Right lobe of liver (tissue), 6 donors: ENCODE results near the gene SCN1A. TPM values are rescaled to one million over a fixed set of nuclear protein-coding genes. Genes with fewer than 3 reads are reported as not detected.

Experiments used
- ATAC-seq, 4 donors: fragments of 200-7000 bp; cut with Tn5 transposase; one replicate each; pipeline ENCODE4 v1.9.1; 2020; ENCODE audit warnings: mild to moderate bottlenecking in 4 of 4, moderate library complexity in 4 of 4
- DNase-seq, 3 donors: peaks; one replicate each; pipeline ENCODE4 v3.0.0-alpha.2; 2020
- H3K27ac ChIP-seq, 3 donors: fragments of 200-600 bp; one replicate each; pipeline ENCODE4 v1.8.0; 2022
- H3K27me3 ChIP-seq, 2 donors: fragments of 200-600 bp; one replicate each; pipeline ENCODE4 v1.8.0; 2022
- H3K36me3 ChIP-seq, 4 donors: fragments of 200-600 bp; sonication (generic) in 1 of 4; one replicate each; pipeline versions ENCODE4 v1.5.1 to v1.8.0; 2017 to 2022; ENCODE audit warnings: control low read depth in 1 of 4
- H3K4me1 ChIP-seq, 4 donors: fragments of 200-600 bp; sonication (generic) in 1 of 4; one replicate each; pipeline versions ENCODE4 v1.5.1 to v1.8.0; 2017 to 2022; ENCODE audit warnings: control low read depth in 1 of 4
- H3K4me3 ChIP-seq, 3 donors: fragments of 200-600 bp; one replicate each; pipeline ENCODE4 v1.8.0; 2022
- H3K9me3 ChIP-seq, 4 donors: fragments of 200-600 bp; sonication (generic) in 1 of 4; one replicate each; pipeline versions ENCODE4 v1.5.1 to v1.8.0; 2017 to 2022; ENCODE audit warnings: control low read depth in 1 of 4
- POLR2A ChIP-seq: fragments of 450-650 bp; IDR thresholded peaks from one replicate; pipeline ENCODE4 v1.6.1; 2017; ENCODE audit warnings: antibody characterized with exemption, mild to moderate bottlenecking
- whole genome bisulfite sequencing: methylation state at CpG from one replicate; pipeline ENCODE4 v1.1.6; 2018; ENCODE audit warnings: low coverage, low lambda C conversion rate; ENCODE audit not compliant: insufficient coverage; ENCODE audit errors: missing lambda C conversion rate; 5-methylcytosine and 5-hydroxymethylcytosine counted together
- intact Hi-C, 2 donors: fragments of 100-400 bp; cut with DNase I; formaldehyde crosslinking; loops; one replicate each; pipeline versions ENCODE4 v1.11.2 to v1.14.1; 2022
- total RNA-seq, 6 experiments: library from RNA; depleted of rRNA in 2 of 6; stranded (reverse); fragments of >200 nt in 2 of 6; fragmentation: NEBNext Ultra II Directional in 3 of 6; extraction: Animal tissue kit (Norgen Biotek cat#: 25700) in 3 of 6; gene quantifications; one replicate each; pipeline versions ENCODE4 v1.1.0 to v1.2.4, GENCODE V29; 2016 to 2023
- TF ChIP-seq, protein P1 (sequence below), 4 donors: fragments of 200-600 bp in 3 of 4; fragments of 450-650 bp in 1 of 4; IDR thresholded peaks; one replicate each; pipeline versions ENCODE4 v1.5.1 to v1.8.0; 2016 to 2022; ENCODE audit warnings: antibody characterized with exemption in 4 of 4, mild to moderate bottlenecking in 2 of 4
- donor health status: DM: no; HTN: yes; CAD: no.
- donor health status: DM: no; HTN: no; CAD: no.
- donor health status: DM: no; HTN: no; CAD: no.
- donor health status: DM: no; HTN: yes; CAD: no.
- donor health status: DM: no; HTN: yes; CAD: no.

Gene SCN1A
- total RNA-seq, 6 experiments from 2014 or later: not detected

DNA sequence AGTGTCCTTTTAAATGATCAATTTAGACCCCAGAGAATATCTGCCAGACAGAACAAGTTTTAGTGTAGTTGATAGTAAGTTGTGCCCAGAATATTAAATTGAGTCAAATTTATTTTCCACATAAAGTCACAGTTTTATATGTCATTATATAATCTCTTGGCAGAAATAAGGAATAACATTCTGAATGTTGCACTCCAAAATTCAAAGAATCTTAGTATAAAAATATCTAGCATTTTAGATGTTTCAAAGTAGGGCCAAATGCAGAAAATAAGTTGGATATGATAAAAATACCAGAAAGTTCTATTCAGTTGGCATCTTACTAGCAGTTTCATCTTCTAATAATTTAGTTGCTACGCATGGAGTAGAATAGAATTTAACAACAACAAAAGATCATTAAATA lies 33.5 kb downstream of the SCN1A start:
- ATAC-seq (no peak), DNase-seq (no peak)
- TF ChIP-seq POLR2A: no peak
- TF ChIP-seq, protein P1, sequence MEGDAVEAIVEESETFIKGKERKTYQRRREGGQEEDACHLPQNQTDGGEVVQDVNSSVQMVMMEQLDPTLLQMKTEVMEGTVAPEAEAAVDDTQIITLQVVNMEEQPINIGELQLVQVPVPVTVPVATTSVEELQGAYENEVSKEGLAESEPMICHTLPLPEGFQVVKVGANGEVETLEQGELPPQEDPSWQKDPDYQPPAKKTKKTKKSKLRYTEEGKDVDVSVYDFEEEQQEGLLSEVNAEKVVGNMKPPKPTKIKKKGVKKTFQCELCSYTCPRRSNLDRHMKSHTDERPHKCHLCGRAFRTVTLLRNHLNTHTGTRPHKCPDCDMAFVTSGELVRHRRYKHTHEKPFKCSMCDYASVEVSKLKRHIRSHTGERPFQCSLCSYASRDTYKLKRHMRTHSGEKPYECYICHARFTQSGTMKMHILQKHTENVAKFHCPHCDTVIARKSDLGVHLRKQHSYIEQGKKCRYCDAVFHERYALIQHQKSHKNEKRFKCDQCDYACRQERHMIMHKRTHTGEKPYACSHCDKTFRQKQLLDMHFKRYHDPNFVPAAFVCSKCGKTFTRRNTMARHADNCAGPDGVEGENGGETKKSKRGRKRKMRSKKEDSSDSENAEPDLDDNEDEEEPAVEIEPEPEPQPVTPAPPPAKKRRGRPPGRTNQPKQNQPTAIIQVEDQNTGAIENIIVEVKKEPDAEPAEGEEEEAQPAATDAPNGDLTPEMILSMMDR (IDR thresholded peaks at IDR 0.05): no peak
- no peaks in the 10 kb centered on the region for H3K36me3 ChIP-seq
- intact Hi-C loops: no loop called here
- H3K9me3 ChIP-seq: no peaks in the 10 kb centered on the region
- no peak overlapping the region for H3K4me3 ChIP-seq
- WGBS: 88% methylated on average over 1 of the region's 1 CpG
- no peaks in the 10 kb centered on the region for H3K4me1 ChIP-seq
- H3K27ac ChIP-seq: no peak overlapping the region
- no peaks in the 10 kb centered on the region for H3K27me3 ChIP-seq

DNA sequence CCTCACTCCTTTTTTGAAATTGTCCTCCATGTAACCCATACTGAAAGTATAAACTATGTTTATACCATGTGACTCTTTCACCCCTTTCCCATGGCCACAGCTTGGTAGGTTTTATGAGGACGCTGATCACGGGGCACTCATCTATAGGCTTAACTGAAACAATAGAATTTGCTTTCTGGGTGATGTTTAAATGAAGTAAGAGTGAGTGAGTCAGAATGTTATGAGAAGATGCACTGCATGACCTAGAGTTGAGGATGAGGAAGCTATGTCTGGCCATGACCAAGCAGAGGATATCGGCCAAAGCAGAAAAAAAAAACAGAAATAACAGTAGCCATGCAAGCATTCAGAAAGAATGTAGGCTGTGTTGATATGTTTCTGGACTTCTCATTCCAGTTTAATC lies 34.9 kb downstream of the SCN1A start:
- intact Hi-C loops: no loop called here
- Histone ChIP-seq H3K36me3 (no peaks in the 10 kb centered on the region), H3K4me3 (no peak overlapping the region), H3K27me3 (no peaks in the 10 kb centered on the region), H3K4me1 (no peaks in the 10 kb centered on the region), H3K27ac (no peak overlapping the region), H3K9me3 (no peaks in the 10 kb centered on the region)
- no peak for ATAC-seq
- 79% methylated on average over 3 of the region's 3 CpGs for WGBS
- TF ChIP-seq POLR2A: no peak
- DNase-seq: no peak

DNA sequence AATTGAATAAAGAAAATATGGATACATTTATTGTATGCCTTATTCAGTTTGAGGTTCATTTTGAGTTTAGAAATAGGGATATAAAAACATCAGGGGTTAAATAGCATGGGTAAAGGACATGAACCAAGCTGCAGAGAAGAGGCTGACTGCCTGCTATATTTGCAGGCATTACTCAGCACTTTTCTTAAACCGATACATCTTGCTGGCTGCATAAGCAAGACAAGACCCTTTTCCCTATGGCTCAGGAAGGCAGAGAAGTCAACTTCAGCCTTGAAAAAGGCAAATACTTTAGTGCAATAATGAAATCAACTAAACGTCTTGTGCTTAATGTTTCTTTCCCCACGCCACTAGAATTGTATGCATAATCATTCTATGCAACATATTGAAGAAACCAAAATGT lies 36.4 kb downstream of the SCN1A start:
- intact Hi-C loops: no loop called here
- Histone ChIP-seq H3K4me3 (no peak overlapping the region), H3K9me3 (no peaks in the 10 kb centered on the region), H3K4me1 (no peaks in the 10 kb centered on the region), H3K27me3 (no peaks in the 10 kb centered on the region), H3K27ac (no peak overlapping the region), H3K36me3 (no peaks in the 10 kb centered on the region)
- ATAC-seq (no peak), DNase-seq (no peak)
- TF ChIP-seq POLR2A: no peak
- TF ChIP-seq, protein P1 (IDR thresholded peaks at IDR 0.05): no peak
- 42% methylated on average over 3 of the region's 3 CpGs for WGBS

DNA sequence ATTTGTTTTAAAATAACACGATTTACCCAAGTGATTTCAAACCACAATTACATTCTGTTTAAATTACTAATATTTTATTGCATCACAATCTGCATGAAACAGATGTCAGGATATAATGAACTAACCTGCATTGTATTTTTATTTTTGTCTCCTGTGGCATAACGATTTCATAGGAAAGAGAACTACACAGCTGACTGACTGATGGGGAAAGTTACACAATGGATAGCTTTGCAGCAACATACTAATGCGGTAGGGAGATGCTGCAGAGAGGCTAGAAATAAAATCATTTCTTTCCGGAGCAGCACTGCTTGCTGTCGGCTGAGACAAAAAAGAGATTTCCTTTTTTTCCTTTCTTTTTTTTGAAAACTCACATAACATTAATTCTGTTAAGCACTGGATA lies 36.9 kb downstream of the SCN1A start:
- H3K4me3 ChIP-seq: no peak overlapping the region
- H3K36me3 ChIP-seq: no peaks in the 10 kb centered on the region
- intact Hi-C loops: no loop called here
- H3K27me3 ChIP-seq: no peaks in the 10 kb centered on the region
- ATAC-seq: no peak
- no peaks in the 10 kb centered on the region for H3K4me1 ChIP-seq
- no peak overlapping the region for H3K27ac ChIP-seq
- H3K9me3 ChIP-seq: no peaks in the 10 kb centered on the region
- no peak for DNase-seq
- WGBS: 36% methylated on average over 5 of the region's 5 CpGs
- TF ChIP-seq POLR2A: no peak
- TF ChIP-seq, protein P1 (IDR thresholded peaks at IDR 0.05): no peak

DNA sequence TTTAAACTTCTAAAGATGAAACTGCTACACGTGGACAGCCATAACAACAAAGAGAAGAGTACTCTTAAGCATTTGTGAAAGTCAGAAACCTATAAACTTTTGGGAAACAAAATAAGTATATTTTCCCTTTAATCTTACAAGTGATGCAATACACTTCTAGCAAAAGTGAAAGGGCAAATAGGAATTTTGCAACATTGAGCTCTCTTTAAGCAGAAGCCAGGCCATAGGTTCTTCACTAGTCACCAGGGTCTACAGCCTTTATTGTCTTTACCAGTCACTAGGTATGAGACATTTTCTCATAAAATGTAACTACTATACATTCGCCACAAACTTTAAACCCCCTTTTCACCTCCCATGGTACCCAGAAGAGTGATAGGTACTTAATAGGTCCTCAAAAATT lies 37.5 kb downstream of the SCN1A start:
- intact Hi-C loops: no loop called here
- Histone ChIP-seq H3K27me3 (no peaks in the 10 kb centered on the region), H3K36me3 (no peaks in the 10 kb centered on the region), H3K27ac (no peak overlapping the region), H3K9me3 (no peaks in the 10 kb centered on the region), H3K4me1 (no peaks in the 10 kb centered on the region), H3K4me3 (no peak overlapping the region)
- WGBS: 47% methylated on average over 2 of the region's 2 CpGs
- no peak for DNase-seq
- TF ChIP-seq, protein P1 (IDR thresholded peaks at IDR 0.05): no peak
- no peak for TF ChIP-seq POLR2A
- peak in 1 of 4 donors; percentile 36 for ATAC-seq
